D341Med (cell line): Measurements from ENCODE around the gene CEP89.
"Not testable (repeated sequence)": the region's sequence is repeated elsewhere in the genome, so short reads cannot be mapped to it uniquely, and the experiment has no call there.

Experiments
- DNase-seq: peaks from one replicate; pipeline ENCODE4 v3.0.0; 2012; ENCODE audit warnings: low spot score

The CEP89 gene

DNA sequence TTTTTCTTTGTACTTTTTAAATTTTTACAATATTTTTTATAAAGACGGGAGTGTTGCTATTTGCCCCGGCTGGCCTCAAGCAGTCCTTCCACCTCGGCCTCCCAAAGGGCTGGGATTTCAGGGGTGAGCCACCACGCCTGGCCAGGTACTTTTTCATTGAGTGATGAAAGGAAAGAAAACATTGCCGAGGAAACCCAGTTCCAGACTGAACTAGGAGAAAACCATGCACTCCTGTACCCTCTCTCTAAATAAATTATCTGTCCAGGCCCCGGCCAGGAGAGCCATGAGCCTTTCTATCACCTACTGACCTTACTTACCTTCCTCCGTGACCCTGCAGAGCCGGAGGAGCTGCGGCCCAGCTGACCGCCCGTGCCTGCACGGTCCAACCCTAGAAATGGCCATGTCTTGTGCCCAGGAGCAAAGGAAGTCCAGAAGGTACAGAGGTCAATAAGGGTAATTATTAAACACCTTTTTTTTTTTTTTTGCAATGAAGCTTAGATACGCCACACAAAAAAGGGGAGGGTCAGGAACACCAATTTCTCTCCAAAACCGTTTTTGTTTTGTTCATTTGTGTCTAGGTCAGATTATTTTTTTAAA is 102.3 kb downstream of the CEP89 start, which contains the start of gene SLC7A9:
Gene SLC7A9, minus strand, starts transcription at position 399 of the 597 bp plus-strand sequence. CDS start 1,233 bp downstream, outside the sequence.
- no peak for DNase-seq

DNA sequence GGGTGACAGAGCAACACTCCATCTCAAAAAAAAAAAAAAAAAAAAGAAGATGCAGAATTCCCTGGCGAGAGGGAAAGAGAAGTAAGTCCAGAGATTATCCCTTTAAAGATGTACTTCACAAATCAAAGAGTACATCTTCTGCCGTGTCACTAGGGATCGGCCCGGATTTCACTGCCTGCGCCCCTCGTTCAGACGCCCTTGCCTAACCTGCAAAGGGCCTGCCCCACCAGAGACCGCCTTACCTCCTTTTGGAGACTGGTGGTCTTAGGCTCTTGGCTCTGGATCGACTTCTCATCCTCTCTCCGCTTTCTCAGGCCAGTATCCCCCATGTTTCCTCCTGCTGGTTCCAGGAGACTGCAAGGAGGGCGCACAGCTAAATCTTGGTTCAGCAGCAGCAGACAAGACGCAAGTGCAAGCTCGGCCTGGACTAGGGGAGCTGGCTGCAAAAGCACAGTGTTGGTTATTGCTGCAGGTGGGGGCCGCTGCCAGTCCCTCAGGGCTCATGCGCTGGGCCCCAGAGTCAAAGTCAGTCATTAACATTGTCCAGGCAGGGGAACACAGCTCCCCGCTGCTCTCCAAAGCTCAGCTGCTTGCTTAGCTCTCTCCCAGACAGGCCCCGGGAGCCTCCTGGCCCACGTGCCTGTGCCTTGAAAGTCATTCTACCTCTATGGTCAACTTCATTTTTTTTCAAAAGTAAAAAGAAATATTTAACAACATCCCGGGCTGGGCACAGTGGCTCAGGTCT is 103.4 kb downstream of the CEP89 start:
- DNase-seq = peak; percentile 17

DNA sequence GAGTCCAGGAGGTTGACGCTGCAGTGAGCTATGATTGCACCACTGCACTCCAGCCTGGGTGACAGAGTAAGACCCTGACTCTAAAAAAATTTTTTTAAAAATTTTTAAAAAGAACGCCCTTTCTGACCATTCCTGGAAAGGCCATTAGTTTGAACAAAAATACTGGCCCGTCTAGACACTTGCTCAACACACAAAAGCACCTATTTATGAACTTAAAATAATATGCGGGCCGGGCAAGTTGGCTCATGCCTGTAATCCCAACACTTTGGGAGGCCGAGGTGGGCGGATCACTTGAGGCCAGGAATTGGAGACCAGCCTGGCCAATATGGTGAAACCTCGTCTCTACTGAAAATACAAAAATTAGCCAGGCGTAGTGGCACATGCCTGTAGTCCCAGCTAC is 104.3 kb downstream of the CEP89 start:
- not testable (repeated sequence) for DNase-seq

DNA sequence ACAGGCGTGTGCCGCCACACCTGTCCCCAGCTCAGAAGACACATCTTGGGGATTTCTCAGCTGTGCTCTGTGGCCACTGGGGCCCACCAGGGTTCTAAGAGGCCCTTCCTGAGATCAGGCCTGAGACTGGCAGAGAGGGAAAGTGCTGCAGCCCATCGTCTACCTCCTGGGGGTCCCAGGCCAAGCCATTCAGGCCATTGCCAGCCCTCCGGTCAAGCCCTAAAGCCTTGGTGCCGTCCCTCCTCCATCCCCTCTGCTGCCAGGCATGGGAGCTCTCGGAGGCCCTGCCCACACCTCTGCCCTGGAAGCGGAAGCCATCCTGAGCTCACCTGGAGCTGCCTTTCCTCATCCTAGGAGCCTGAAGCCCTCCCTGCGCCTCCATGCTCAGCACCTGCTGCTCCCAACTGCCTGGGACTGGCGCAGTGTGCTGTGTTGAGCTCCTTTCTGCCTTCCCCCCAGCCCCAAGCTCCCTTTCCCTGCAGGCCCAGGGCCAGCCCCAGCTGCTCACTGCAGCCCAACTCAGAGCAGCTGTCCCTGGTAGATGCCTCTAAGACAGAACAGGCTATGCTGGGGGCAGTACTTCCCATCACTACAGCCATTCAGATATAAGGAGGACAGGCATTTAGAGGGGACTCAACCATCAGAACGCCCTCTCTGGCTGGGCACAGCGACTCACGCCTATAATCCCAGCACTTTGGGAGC is 105.0 kb downstream of the CEP89 start:
- DNase-seq = no peak

DNA sequence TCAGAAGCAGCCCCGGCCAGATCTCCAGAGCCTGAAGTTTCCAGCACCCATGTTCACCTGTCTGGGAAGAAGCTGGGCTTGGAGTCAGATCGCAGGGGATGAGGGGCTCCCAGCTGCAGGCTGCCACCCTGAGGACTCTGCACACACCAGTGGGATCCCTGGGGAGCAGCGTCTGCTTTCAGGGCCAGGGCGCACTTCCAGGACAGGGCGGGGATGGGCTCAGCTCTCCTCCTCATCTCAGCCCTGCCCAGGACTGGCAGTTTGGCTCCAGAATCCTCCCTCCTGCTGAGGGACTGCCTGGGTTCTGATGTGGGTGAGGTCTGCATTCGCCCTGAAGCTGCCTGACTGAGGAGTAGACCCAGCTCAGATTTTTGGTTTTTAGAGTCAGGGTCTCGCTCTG is 105.7 kb downstream of the CEP89 start:
- no peak for DNase-seq

DNA sequence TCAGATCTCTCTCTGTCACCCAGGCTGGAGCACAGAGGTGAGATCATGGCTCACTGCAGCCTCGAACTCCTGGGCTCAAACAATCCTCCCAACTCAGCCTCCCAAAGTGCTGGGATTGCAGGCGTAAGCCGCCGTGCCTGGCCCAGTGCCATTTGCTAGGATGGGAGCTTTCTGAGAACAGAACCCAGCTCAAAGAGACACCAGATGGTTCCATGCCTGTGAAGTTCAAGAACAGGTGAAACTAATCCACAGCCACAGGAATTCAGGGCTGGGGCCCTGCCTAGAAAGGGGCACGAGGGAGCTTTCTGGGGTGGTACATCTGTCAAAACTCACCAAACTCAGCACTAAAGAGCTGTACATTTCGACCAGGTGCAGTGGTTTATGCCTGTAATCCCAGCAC is 106.4 kb downstream of the CEP89 start:
- no peak for DNase-seq

DNA sequence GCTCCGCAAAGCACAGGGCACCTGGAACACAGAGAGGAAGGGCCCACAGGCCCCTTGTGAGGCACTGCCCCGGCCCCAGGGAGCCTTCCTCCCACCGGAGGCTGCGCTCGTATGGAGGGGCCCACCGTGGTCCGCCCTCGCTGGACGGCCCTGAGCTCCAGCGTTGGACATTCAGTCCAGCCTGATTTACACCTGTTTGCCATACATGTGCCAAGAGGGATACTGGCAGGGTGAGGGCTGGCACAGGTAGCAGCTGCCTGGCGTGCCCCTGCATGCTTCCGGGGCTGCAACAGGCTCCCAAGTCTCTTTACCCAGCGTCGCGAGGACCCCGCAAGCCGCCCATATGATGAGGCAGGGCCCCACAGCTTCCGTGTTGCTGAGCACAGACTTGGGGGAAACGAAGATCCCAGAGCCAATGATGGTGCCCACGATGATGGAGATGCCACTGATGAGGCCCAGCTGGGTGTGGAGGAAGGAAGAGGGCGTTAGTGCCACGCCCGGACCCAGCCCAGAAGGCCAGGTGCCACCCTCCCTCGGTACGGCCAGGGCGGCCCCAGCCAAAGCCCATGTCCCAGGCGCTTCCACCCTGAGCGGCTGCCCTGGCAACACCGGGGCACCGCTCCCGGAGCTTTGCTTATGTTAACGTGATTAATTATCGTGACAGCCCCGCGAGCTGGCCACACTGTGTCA is 107.3 kb downstream of the CEP89 start:
- no peak for DNase-seq

DNA sequence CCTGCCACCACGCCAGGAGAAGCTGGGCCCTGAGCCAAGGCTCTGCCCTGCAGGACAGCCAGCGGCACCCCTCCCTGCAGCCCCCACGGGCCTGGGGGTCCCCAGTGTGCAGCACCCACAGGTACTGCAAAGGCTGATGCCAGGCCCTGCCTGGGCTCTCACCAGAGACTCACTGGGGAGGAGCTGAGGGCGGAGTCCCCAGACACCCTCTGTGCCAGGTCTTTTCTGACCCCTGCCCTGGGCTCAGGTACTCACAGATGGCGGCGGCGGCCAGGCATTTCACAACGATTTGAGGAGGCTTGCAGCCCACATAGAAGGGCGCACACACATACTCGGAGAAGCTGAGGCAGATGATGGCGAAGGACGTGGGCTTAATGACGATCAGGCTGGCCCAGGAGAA is 107.9 kb downstream of the CEP89 start:
- DNase-seq = no peak

DNA sequence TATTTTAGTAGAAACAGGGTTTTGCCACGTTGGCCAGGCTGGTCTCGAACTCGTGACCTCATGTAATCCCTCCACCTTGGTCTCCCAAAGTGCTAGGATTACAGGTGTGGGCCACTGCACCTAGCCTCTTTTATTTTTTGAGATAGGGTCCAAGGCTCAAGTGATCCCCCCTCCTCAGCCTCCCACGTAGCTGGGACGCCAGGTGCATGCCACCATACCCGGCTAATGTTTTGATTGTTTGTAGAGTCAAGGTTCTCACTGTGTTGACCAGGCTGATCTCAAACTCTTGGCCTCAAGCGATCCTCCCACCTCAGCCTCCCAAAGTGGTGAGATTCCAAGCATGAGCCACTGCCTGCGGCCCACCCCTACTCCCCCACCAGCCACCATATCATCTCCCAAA is 108.5 kb downstream of the CEP89 start:
- DNase-seq = no peak

DNA sequence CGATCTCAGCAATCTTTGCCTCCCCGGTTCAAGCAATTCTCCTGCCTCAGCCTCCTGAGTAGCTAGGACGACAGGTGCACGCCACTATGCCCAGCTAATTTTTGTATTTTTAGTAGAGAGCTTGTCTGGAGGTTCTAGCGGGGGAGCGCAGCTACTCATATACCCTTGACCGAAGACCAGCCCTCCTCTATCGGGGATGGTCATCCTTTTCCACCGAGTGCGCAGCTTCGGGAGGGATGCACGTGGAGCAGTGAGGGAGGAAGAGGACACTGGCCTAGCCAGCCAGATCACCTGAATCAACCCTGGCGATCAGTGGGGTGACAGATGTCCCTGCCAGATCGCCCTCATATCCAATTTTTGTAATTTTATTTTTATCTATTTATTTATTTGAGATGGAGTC is 109.0 kb downstream of the CEP89 start:
- DNase-seq = no peak

DNA sequence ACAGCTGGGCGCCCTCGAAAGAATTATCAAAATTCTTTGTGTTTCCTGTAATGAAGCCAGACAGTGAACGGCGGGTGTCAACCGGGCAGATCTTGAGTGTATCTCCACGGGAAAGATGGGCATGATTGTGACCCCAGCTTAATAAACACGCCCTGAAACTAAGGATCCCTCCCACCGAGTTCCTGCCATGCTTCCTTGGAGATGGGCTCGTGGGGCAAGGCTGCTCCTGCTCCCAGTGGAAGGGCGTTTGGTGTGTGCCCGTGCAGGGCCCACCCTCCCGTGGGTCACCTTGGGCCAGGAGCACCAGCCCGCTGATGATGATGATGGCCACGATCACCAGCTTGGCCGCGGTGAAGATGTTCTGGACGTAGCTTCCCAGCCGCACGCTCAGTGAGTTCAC is 109.6 kb downstream of the CEP89 start:
- no peak for DNase-seq

DNA sequence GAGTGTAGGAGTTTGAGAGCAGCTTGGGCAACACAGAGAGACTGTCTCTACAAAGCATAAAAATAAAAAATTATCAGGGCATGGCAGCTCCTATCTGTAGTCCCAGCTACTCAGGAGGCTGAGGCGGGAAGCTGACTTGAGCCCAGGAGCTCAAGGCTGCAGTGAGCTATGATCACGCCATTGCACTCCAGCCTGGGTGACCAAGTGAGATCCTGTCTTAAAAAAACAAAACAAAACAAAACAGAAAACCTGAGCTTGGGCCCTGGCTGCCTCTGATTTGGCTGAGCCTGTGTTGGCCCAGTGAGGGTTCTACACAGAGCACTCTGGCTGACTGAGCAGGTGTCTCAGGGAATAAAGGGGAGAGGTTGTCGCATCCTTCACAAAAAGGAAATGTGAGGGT is 110.2 kb downstream of the CEP89 start:
- no peak for DNase-seq

DNA sequence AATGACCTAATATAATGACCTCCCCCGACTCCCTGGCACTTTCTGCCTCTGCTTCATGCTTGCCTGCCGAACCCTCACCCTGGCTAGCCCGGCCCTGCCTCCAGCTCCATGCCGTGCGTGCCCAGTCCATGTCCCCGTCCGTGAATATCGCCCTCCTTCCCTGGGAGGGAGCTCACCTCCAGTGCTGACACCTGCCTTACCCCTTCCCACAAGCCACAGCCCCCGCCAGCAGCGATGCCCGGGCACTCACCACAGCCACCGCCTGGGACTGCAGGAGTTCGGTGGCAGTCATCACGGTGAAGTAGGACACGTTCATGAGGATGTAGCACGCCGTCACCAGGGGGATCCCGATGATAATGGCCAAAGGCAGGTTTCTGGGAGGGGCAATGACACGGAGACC is 112.2 kb downstream of the CEP89 start:
- no peak for DNase-seq

DNA sequence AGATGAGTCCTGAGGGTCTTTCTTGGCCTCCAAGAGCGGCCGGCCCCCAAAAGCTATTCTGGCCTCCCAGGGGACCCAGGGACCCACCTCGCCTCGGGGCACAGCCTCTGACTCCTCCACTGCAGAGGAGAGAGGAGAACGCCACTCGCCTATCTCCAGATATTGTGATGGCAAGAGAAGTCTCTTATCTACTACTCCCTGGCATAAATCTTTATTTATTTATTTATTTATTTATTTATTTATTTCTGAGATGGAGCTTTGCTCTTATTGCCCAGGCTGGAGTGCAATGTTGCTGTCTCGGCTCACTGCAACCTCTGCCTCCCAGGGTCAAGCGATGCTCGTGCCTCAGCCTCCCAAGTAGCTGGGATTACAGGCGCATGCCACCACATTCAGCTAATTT is 113.2 kb downstream of the CEP89 start:
- DNase-seq = no peak

DNA sequence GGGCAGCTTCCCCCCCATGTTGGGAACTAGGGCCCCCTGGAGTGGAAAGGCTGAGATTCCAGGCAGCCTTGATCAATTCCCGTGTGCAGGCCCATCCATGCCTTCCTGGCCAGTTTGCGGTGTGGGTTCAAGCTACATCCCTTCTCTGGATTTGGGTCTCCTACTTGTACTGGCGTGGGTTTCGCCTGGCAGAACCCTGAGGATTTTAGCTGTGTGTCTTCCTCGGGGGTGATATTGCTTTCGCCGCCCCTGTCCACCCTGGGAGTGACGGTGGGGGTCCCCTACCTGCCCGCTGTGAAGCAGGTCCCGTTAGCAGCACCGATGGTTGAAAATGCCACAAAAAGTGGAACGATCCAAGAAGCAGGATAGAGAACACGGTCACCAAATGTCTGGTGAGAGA is 113.6 kb downstream of the CEP89 start:
- no peak for DNase-seq

DNA sequence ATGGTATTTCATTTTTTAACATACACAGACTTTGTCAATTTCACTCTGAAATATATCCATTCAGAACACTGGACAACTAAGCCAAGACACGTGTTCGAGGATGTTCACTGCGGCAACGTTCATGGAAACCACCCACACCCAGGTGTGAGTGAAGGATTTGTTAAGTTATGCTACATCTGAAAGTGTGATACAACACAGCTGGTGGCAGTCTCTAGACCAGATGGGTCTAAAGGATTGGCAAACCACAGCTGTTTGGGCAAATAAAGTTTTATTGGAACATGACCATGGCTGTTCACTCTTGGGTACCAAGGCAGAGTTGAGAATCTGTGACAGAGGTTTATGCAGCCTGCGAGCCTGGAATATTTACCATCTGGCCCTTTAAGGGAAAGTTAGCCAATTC is 114.2 kb downstream of the CEP89 start:
- DNase-seq = no peak

DNA sequence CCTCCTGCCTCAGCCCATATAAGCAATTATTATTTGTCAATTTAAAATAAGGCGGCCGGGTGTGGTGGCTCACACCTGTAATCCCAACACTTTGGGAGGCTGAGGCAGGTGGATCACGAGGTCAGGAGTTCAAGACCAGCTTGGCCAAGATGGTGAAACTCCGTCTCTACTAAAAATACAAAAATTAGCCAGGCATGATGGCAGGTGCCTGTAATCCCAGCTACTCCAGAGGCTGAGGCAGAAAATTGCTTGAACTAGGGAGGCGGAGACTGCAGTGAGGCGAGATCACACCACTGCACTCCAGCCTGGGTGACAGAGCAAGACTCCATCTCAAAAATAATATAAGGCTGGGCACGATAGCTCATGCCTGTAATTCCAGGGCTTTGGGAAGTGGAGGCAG is 114.9 kb downstream of the CEP89 start:
- DNase-seq = not testable (repeated sequence)

DNA sequence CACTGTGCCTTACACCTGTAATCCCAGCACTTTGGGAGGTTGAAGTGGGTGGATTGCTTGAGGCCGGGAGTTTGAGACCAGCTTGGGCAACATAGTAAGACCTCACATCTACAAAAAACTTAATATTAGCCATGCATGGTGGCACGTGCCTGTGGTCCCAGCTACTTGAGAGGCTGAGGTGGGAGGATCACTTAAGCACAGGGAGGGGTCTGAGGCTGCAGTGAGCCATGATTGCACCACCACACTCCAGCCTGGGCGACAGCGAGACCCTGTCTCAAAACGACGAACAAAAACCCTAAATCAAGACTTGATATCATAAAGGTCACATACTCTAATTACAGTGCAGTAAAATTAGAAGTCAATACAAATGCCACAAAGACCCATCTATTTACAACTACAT is 119.5 kb downstream of the CEP89 start:
- no peak for DNase-seq

DNA sequence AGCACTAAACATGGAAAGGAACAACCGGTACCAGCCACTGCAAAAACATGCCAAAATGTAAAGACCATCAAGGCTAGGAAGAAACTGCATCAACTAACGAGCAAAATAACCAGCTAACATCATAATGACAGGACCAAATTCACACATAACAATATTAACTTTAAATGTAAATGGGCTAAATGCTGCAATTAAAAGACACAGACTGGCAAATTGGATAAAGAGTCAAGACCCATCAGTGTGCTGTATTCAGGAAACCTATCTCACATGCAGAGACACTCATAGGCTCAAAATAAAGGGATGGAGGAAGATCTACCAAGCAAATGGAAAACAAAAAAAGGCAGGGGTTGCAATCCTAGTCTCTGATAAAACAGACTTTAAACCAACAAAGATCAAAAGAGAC is 123.7 kb downstream of the CEP89 start:
- DNase-seq = not testable (repeated sequence)

DNA sequence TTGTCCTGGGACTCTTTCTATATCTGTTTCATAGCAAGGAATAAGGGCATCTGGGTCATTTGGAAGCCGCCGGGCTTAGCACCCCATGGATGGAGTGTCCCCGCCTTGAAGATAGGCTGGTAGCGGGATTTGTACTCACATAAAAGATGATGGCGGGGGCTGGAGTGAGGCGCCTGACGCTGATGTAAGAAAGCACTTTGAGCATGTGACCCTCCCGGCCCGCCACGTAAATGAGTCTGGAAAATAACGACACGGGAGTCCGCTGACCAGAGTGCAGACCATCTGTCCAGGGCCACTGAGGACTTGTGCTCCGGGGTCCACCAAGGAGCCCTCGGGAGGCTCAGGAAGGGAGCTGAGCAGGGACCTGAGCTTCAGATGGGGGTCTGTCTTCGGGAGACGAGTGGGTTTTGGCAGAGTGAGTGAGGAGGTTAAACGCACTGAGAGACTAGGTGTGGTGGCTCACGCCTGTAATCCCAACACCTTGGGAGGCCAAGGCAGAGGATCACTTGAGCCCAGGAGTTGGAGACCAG is 128.0 kb downstream of the CEP89 start:
- no peak for DNase-seq

DNA sequence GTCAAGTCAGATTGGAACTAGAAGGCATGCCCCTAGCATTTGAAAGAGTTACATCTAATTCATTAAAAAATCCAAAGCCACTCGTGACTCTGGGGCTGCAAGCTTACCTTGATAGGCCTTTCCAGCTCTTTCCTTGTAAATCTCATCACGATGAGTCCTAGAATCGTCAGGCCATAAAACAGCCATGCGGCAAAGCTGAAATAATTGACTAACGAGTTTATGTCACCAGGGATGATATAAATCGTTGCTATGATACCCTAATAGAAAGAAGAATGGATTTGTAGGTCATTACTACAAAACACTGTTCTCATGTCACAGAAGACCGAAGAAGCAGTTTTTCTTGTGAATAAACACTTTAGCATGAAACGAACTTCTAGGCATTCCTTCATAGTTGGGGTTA is 129.7 kb downstream of the CEP89 start:
- DNase-seq = no peak

DNA sequence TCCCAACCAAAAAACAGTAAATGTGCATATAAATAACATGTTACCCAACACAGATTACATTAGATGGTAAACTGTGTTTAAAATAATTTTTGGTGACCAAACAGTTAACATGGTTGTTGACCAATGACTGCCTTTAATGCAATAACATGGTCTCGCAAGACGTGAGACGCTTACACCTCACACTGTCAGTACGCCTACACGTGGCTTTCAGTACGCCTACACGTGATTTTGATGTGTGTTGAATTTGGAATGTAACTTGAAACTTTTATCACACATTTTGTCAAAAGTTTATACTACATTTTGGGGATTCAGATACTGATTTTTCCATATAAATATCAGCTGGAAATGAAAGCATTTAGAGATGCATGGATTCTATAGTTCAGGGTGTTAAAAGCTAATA is 134.2 kb downstream of the CEP89 start:
- no peak for DNase-seq
